HepG2 (cell line): ENCODE results near the gene TRIM44. TPM values are rescaled to one million over a fixed set of nuclear protein-coding genes. Genes with fewer than 3 reads are reported as not detected.

Source experiments
- ATAC-seq: fragments of 200-7000 bp; cut with Tn5 transposase; 3 replicates; pipeline ENCODE4 v1.9.1; 2020; ENCODE audit warnings: mild to moderate bottlenecking, moderate library complexity
- BruUV-seq: library from RNA; stranded (reverse); fragments of 400-500 nt; replicated peaks from 2 replicates; lab custom pipeline; 2021; lab: Mats Ljungman, UMichigan
- CTCF ChIA-PET: fragments of 300-600 bp; formaldehyde crosslinking; extraction: SDS; loops from one replicate; lab custom pipeline; 2021; ENCODE audit warnings: low total read pairs, inconsistent platforms, low intra/inter-chr PET ratio; lab: Yijun Ruan, JAX
- POLR2A ChIA-PET: fragments of 350-600 bp; sonication (Branson Sonifier 250); formaldehyde crosslinking; loops from one replicate; lab custom pipeline; 2020; ENCODE audit warnings: antibody characterized with exemption, inconsistent platforms; lab: Yijun Ruan, JAX
- DNase-seq: peaks from one replicate; pipeline ENCODE4 v3.0.0-alpha.2; 2015; ENCODE audit warnings: low spot score
- FAIRE-seq: peaks from 3 replicates; lab custom pipeline; 2011; peaks lifted over from hg19 to GRCh38; lab: Jason Lieb, UNC
- H2AFZ ChIP-seq: one replicate; pipeline ENCODE4 v1.6.1; 2011; ENCODE audit warnings: low read length, inconsistent platforms
- H3K27ac ChIP-seq: fragments of 300-600 bp; 3 replicates; pipeline ENCODE4 v1.8.0; 2011; ENCODE audit warnings: mixed run types, mild to moderate bottlenecking, mixed read lengths, low read length, inconsistent platforms; ENCODE audit not compliant: insufficient read depth; ENCODE audit errors: extremely low read length
- H3K27me3 ChIP-seq, 2 experiments: fragments of 200-600 bp in 1 of 2; 2 replicates in 1 of 2; 3 replicates in 1 of 2; pipeline versions ENCODE4 v1.6.0 to v1.8.0; 2011; ENCODE audit warnings: low read length in 2 of 2, mild to moderate bottlenecking in 2 of 2, moderate library complexity in 2 of 2, inconsistent platforms in 1 of 2; ENCODE audit not compliant: insufficient read depth in 2 of 2, control insufficient read depth in 1 of 2
- H3K36me3 ChIP-seq, 2 experiments: fragments of 200-600 bp in 1 of 2; replicated peaks in 1 of 2; 2 replicates in 1 of 2; 3 replicates in 1 of 2; pipeline versions ENCODE4 v1.5.1 to v1.8.0; 2011; ENCODE audit warnings: low read length in 2 of 2, inconsistent platforms in 1 of 2; ENCODE audit not compliant: insufficient read depth in 2 of 2, control insufficient read depth in 1 of 2
- H3K4me1 ChIP-seq: 2 replicates; pipeline ENCODE4 v1.5.1; 2012; ENCODE audit warnings: low read length, inconsistent platforms; ENCODE audit not compliant: insufficient read depth
- H3K4me2 ChIP-seq: 2 replicates; pipeline ENCODE4 v1.6.0; 2011; ENCODE audit warnings: low read depth, low read length, inconsistent platforms
- H3K4me3 ChIP-seq, 3 experiments: fragments of 200-600 bp in 1 of 3; sonication (generic), shearing (Covaris generic) in 1 of 3; replicated peaks in 1 of 3; 2 replicates each; pipeline ENCODE4 v1.5.1; 2011 to 2016; ENCODE audit warnings: low read length in 3 of 3, inconsistent platforms in 2 of 3, low read depth in 2 of 3, mild to moderate bottlenecking in 2 of 3, control low read depth in 1 of 3, mixed read lengths in 1 of 3; ENCODE audit not compliant: insufficient read depth in 1 of 3
- H3K79me2 ChIP-seq: one replicate; pipeline ENCODE4 v1.6.1; 2011; ENCODE audit warnings: low read length, inconsistent platforms; ENCODE audit not compliant: insufficient read depth
- H3K9ac ChIP-seq: 2 replicates; pipeline ENCODE4 v1.6.0; 2011; ENCODE audit warnings: mild to moderate bottlenecking, low read depth, low read length, inconsistent platforms; ENCODE audit not compliant: insufficient read depth
- H3K9me3 ChIP-seq: 2 replicates; pipeline ENCODE4 v1.5.1; 2012; ENCODE audit warnings: mild to moderate bottlenecking, low read length
- H4K20me1 ChIP-seq: 2 replicates; pipeline ENCODE4 v1.6.0; 2011; ENCODE audit warnings: inconsistent platforms, mild to moderate bottlenecking, low read length, moderate library complexity; ENCODE audit not compliant: insufficient read depth
- AKAP8 ChIP-seq: sonication (generic); formaldehyde crosslinking; IDR thresholded peaks from 2 replicates; pipeline ENCODE4 v1.5.1; 2020; ENCODE audit warnings: mild to moderate bottlenecking, missing genetic modification reagents
- CHD4 ChIP-seq: fragments of 200-600 bp; sonication (generic); IDR thresholded peaks from 2 replicates; pipeline ENCODE4 v1.7.0; 2017; ENCODE audit warnings: mild to moderate bottlenecking, low read length, borderline replicate concordance
- DMTF1 ChIP-seq: sonication (generic); formaldehyde crosslinking; IDR thresholded peaks from 2 replicates; pipeline ENCODE4 v1.4.0; 2020; ENCODE audit warnings: mild to moderate bottlenecking, missing genetic modification reagents
- ELF4 ChIP-seq: sonication (generic); formaldehyde crosslinking; IDR thresholded peaks from 2 replicates; pipeline ENCODE4 v1.5.0; 2020; ENCODE audit warnings: missing genetic modification reagents, mild to moderate bottlenecking, moderate library complexity, borderline replicate concordance
- EZH2 ChIP-seq: conservative IDR thresholded peaks from 2 replicates; pipeline ENCODE4 v1.6.1; 2012; ENCODE audit warnings: mild to moderate bottlenecking, low read depth, low read length, moderate library complexity
- HNRNPK ChIP-seq: fragments of 200-400 bp; formaldehyde crosslinking; IDR thresholded peaks from 2 replicates; pipeline ENCODE4 v1.6.1; 2018; ENCODE audit warnings: low read length, low read depth, moderate library complexity, mild to moderate bottlenecking; ENCODE audit not compliant: poor library complexity, severe bottlenecking
- IRX3 ChIP-seq: sonication (generic); formaldehyde crosslinking; IDR thresholded peaks from 2 replicates; pipeline ENCODE4 v1.8.1; 2023; ENCODE audit warnings: mild to moderate bottlenecking, low read depth, missing genetic modification reagents, borderline replicate concordance
- MZF1 ChIP-seq: sonication (generic); formaldehyde crosslinking; IDR thresholded peaks from 2 replicates; pipeline ENCODE4 v1.8.1; 2023; ENCODE audit warnings: mild to moderate bottlenecking, missing genetic modification reagents, borderline replicate concordance
- NONO ChIP-seq, 2 experiments: fragments of 450-650 bp in 1 of 2; sonication (generic) in 1 of 2; formaldehyde crosslinking in 1 of 2; IDR thresholded peaks in 1 of 2; conservative IDR thresholded peaks in 1 of 2; 2 replicates each; pipeline versions ENCODE4 v1.6.1 to v1.8.0; 2017 to 2022; ENCODE audit warnings: mild to moderate bottlenecking in 1 of 2, missing genetic modification reagents in 1 of 2, moderate library complexity in 1 of 2
- RARA ChIP-seq: IDR thresholded peaks from 2 replicates; pipeline ENCODE4 v1.6.1; 2016; ENCODE audit warnings: missing genetic modification reagents, missing compliant biosample characterization
- RBAK ChIP-seq: sonication (generic); formaldehyde crosslinking; IDR thresholded peaks from 2 replicates; pipeline ENCODE4 v1.5.1; 2020; ENCODE audit warnings: mild to moderate bottlenecking, missing genetic modification reagents
- TCF12 ChIP-seq, 2 experiments: fragments of 450-650 bp in 1 of 2; sonication (generic) in 1 of 2; formaldehyde crosslinking in 1 of 2; IDR thresholded peaks; 2 replicates each; pipeline versions ENCODE4 v1.6.1 to v1.8.0; 2017 to 2022; ENCODE audit warnings: antibody characterized with exemption in 1 of 2, mild to moderate bottlenecking in 1 of 2, missing genetic modification reagents in 1 of 2, moderate library complexity in 1 of 2
- YY1 ChIP-seq: IDR thresholded peaks from 2 replicates; pipeline ENCODE4 v1.6.1; 2011; ENCODE audit warnings: low read length, low read depth, moderate library complexity, mild to moderate bottlenecking; ENCODE audit not compliant: insufficient read depth, insufficient replicate concordance
- ZNF292 ChIP-seq: sonication (generic); formaldehyde crosslinking; IDR thresholded peaks from 2 replicates; pipeline ENCODE4 v1.8.1; 2022; ENCODE audit warnings: mild to moderate bottlenecking, low read depth, missing genetic modification reagents, borderline replicate concordance
- ZNF350 ChIP-seq: sonication (generic); formaldehyde crosslinking; IDR thresholded peaks from 2 replicates; pipeline ENCODE4 v1.4.0; 2020; ENCODE audit warnings: mild to moderate bottlenecking, low read depth, missing genetic modification reagents, borderline replicate concordance
- ZNF570 ChIP-seq: sonication (generic); formaldehyde crosslinking; IDR thresholded peaks from 2 replicates; pipeline ENCODE4 v1.4.0; 2020; ENCODE audit warnings: mild to moderate bottlenecking, missing genetic modification reagents, borderline replicate concordance
- ZNF580 ChIP-seq: IDR thresholded peaks from 2 replicates; pipeline ENCODE4 v1.6.1; 2016; ENCODE audit warnings: low read depth, borderline replicate concordance
- ZNF780A ChIP-seq: sonication (generic); formaldehyde crosslinking; IDR thresholded peaks from 2 replicates; pipeline ENCODE4 v1.8.0; 2022; ENCODE audit warnings: mild to moderate bottlenecking, missing genetic modification reagents, moderate library complexity
- ZNF883 ChIP-seq: sonication (generic); formaldehyde crosslinking; IDR thresholded peaks from 2 replicates; pipeline ENCODE4 v1.5.1; 2020; ENCODE audit warnings: mild to moderate bottlenecking, missing genetic modification reagents; ENCODE audit errors: not compliant biosample characterization
- WGBS: methylation state at CpG from one replicate; pipeline ENCODE4 v1.1.6; 2017; ENCODE audit warnings: low lambda C conversion rate; 5-methylcytosine and 5-hydroxymethylcytosine counted together
- in situ Hi-C: cut with HindIII; loops from 2 replicates; pipeline ENCODE4 v1.10.0; 2017; ENCODE audit warnings: low pct_unique_long_range_greater_than_20kb; ENCODE audit not compliant: extremely low pct_ligation_motif_present
- intact Hi-C: fragments of 100-400 bp; cut with micrococcal nuclease; formaldehyde crosslinking; loops from one replicate; pipeline ENCODE4 v1.10.0; 2022; ENCODE audit not compliant: unreplicated experiment
- polyA plus RNA-seq, 8 experiments: library from polyadenylated mRNA; depleted of rRNA in 3 of 8; stranded (reverse) in 7 of 8; unstranded in 1 of 8; fragments of >200 nt; fragmentation: Illumina TruSeq in 4 of 8; extraction: Trizol in 4 of 8; gene quantifications; 2 replicates each; pipeline versions ENCODE4 v1.2.1 to v1.2.3, GENCODE V29; 2011 to 2016; ENCODE audit warnings: low read depth in 4 of 8, missing spikeins in 1 of 8, mixed read lengths in 1 of 8; ENCODE audit not compliant: insufficient read depth in 1 of 8
- total RNA-seq, 5 experiments: library from RNA; depleted of rRNA; stranded (reverse); fragments of >200 nt; fragmentation: Illumina TruSeq; extraction: Trizol; gene quantifications; 2 replicates each; pipeline ENCODE4 v1.2.3, GENCODE V29; 2016; ENCODE audit warnings: low read depth in 1 of 5

Gene TRIM44
- total and polyA plus RNA-seq, 2 of the 13 experiments (the other 11 are each of a cell fraction or from before 2014, with no cell fraction given): 22.7 to 50.3 TPM

- POLR2A ChIA-PET: no interaction called here
Measured at GRCh38 chr11:35765211-35765610, 102.6 kb downstream of the TRIM44 start.

GRCh38 chr11:35766651-35767050, 104.1 kb downstream of the TRIM44 start:
- H3K4me3 ChIP-seq: no peak overlapping the region
- ChIA-PET CTCF (no interaction called here), POLR2A (no interaction called here)
- no peaks in the 10 kb centered on the region for H3K79me2 ChIP-seq
- in situ Hi-C loops: no loop called here
- no peaks in the 10 kb centered on the region for H3K9me3 ChIP-seq
- FAIRE-seq: no peak
- WGBS: 94% methylated on average over 4 of the region's 4 CpGs
- H3K4me1 ChIP-seq: peaks cover 29% of the 10 kb centered on the region
- H2AFZ ChIP-seq: no peak overlapping the region
- DNase-seq: no peak
- no peaks in the 10 kb centered on the region for H4K20me1 ChIP-seq
- no TSS peak for BruUV-seq
- H3K27me3 ChIP-seq: no peaks in the 10 kb centered on the region
- no peaks in the 10 kb centered on the region; a peak in 2 of 5 replicates for H3K36me3 ChIP-seq
- H3K27ac ChIP-seq: no peak overlapping the region
- ATAC-seq: no peak
- no peak overlapping the region for H3K4me2 ChIP-seq
- intact Hi-C loops: no loop called here
- no peak overlapping the region for H3K9ac ChIP-seq
- TF ChIP-seq ZNF350 (CRISPR knock-in tag): no peak
- no peak for TF ChIP-seq TCF12 (IDR thresholded peaks at IDR 0.05)
- no peak for TF ChIP-seq TCF12 (CRISPR knock-in tag; IDR thresholded peaks at IDR 0.05)
- TF ChIP-seq MZF1 (CRISPR knock-in tag): no peak
- no peak for TF ChIP-seq RARA
- no peak for TF ChIP-seq EZH2
- TF ChIP-seq ELF4 (CRISPR knock-in tag): no peak
- TF ChIP-seq RBAK: no peak
- TF ChIP-seq DMTF1 (CRISPR knock-in tag): no peak
- no peak for TF ChIP-seq ZNF292
- TF ChIP-seq ZNF570 (CRISPR knock-in tag): no peak
- no peak for TF ChIP-seq HNRNPK
- TF ChIP-seq ZNF883 (CRISPR knock-in tag): no peak
- TF ChIP-seq AKAP8 (CRISPR knock-in tag): no peak
- no peak for TF ChIP-seq IRX3 (CRISPR knock-in tag)

More at GRCh38 chr11:35765211-35765610, 102.6 kb downstream of the TRIM44 start:
- intact Hi-C loops (no loop called here), in situ Hi-C loops (no loop called here)
- no peak overlapping the region for H3K4me3 ChIP-seq
- no peak overlapping the region for H3K9ac ChIP-seq
- no peaks in the 10 kb centered on the region for H3K9me3 ChIP-seq
- ATAC-seq: no peak
- no peaks in the 10 kb centered on the region for H3K79me2 ChIP-seq
- WGBS: 89% methylated on average over 1 of the region's 1 CpG
- CTCF ChIA-PET: no interaction called here
- H3K27me3 ChIP-seq: no peaks in the 10 kb centered on the region
- no TSS peak for BruUV-seq
- peaks cover 39% of the 10 kb centered on the region for H3K4me1 ChIP-seq
- H2AFZ ChIP-seq: no peak overlapping the region
- no peaks in the 10 kb centered on the region for H4K20me1 ChIP-seq
- no peaks in the 10 kb centered on the region; a peak in 2 of 5 replicates for H3K36me3 ChIP-seq
- DNase-seq: no peak
- no peak overlapping the region for H3K4me2 ChIP-seq
- TF ChIP-seq CHD4: no peak
- no peak for TF ChIP-seq ZNF580 (CRISPR knock-in tag)
- TF ChIP-seq YY1: no peak
- no peak for TF ChIP-seq NONO (IDR thresholded peaks at IDR 0.05)
- TF ChIP-seq NONO (CRISPR knock-in tag; conservative IDR thresholded peaks at IDR 0.05): no peak
- TF ChIP-seq ZNF780A: no peak
- no peak overlapping the region for H3K27ac ChIP-seq
- FAIRE-seq: no peak
